ENCODE results near the gene DOCK6. TPM values are rescaled to one million over a fixed set of nuclear protein-coding genes. Genes with fewer than 3 reads are reported as not detected.
"Not testable (repeated sequence)": the region's sequence is repeated elsewhere in the genome, so short reads cannot be mapped to it uniquely, and the experiment has no call there.

Gene DOCK6
- total RNA-seq, 1 experiment from 2014 or later: 19.4 TPM

GRCh38 chr19:11180346-11180745, 82.0 kb downstream of the DOCK6 start:
- Histone ChIP-seq H3K4me3 (ENCODE audit: low read depth in 2 of 2, low read length in 2 of 2) (no peak overlapping the region), H3K27me3 (ENCODE audit: control insufficient read depth, insufficient read depth, low read length) (no peaks in the 10 kb centered on the region), H3K27ac (ENCODE audit: low read length) (no peak overlapping the region), H3K9me3 (ENCODE audit: control insufficient read depth, insufficient read depth, low read depth, low read length) (no peaks in the 10 kb centered on the region), H3K36me3 (ENCODE audit: control insufficient read depth, insufficient read depth, low read length) (peaks cover 2% of the 10 kb centered on the region; the same call in 1 of the 2 replicates), H3K4me1 (ENCODE audit: control insufficient read depth, insufficient read depth, low read length) (no peaks in the 10 kb centered on the region; the same call in 1 of the 2 replicates)
- ATAC-seq (no peak), DNase-seq (ENCODE audit: low read depth, low spot score) (no peak)
- BruUV-seq (replicated peaks): no TSS peak
- TF ChIP-seq POLR2AphosphoS5 (IDR thresholded peaks at IDR 0.05; ENCODE audit: low read depth, low read length) (no peak), CTCF (IDR thresholded peaks at IDR 0.05) (no peak), TCF7L2 (IDR thresholded peaks at IDR 0.05; ENCODE audit: low read depth, low read length) (no peak), SIN3A (IDR thresholded peaks at IDR 0.05; ENCODE audit: borderline replicate concordance, insufficient read depth, low read depth, low read length) (no peak), REST (IDR thresholded peaks at IDR 0.05; ENCODE audit: insufficient read depth in 1 of 2, low read depth in 2 of 2, low read length in 1 of 2) (no peak)
- ChIA-PET CTCF (no interaction called here), POLR2A (no interaction called here)
- intact Hi-C loops (cut with micrococcal nuclease; ENCODE audit: unreplicated experiment) (no loop called here), in situ Hi-C loops (cut with HindIII; ENCODE audit: low pct_unique_long_range_greater_than_20kb, low sequenced_read_pairs) (no loop called here)

GRCh38 chr19:11179716-11180297, 82.5 kb downstream of the DOCK6 start:
- BruUV-seq (replicated peaks): no TSS peak
- Histone ChIP-seq H3K9me3 (ENCODE audit: control insufficient read depth, insufficient read depth, low read depth, low read length) (no peaks in the 10 kb centered on the region), H3K36me3 (ENCODE audit: control insufficient read depth, insufficient read depth, low read length) (peaks cover 2% of the 10 kb centered on the region; the same call in 1 of the 2 replicates), H3K4me3 (ENCODE audit: low read depth in 2 of 2, low read length in 2 of 2) (no peak overlapping the region), H3K27me3 (ENCODE audit: control insufficient read depth, insufficient read depth, low read length) (no peaks in the 10 kb centered on the region), H3K4me1 (ENCODE audit: control insufficient read depth, insufficient read depth, low read length) (no peaks in the 10 kb centered on the region; the same call in 1 of the 2 replicates), H3K27ac (ENCODE audit: low read length) (no peak overlapping the region)
- DNase-seq (ENCODE audit: low read depth, low spot score) (no peak), ATAC-seq (no peak)
- ChIA-PET POLR2A (no interaction called here), CTCF (no interaction called here)
- in situ Hi-C loops (cut with HindIII; ENCODE audit: low pct_unique_long_range_greater_than_20kb, low sequenced_read_pairs) (no loop called here), intact Hi-C loops (cut with micrococcal nuclease; ENCODE audit: unreplicated experiment) (no loop called here)
- TF ChIP-seq POLR2AphosphoS5 (IDR thresholded peaks at IDR 0.05; ENCODE audit: low read depth, low read length) (no peak), TCF7L2 (IDR thresholded peaks at IDR 0.05; ENCODE audit: low read depth, low read length) (no peak), REST (IDR thresholded peaks at IDR 0.05; ENCODE audit: insufficient read depth in 1 of 2, low read depth in 2 of 2, low read length in 1 of 2) (no peak), CTCF (IDR thresholded peaks at IDR 0.05) (no peak), SIN3A (IDR thresholded peaks at IDR 0.05; ENCODE audit: borderline replicate concordance, insufficient read depth, low read depth, low read length) (no peak)

- ATAC-seq; H3K4me3 ChIP-seq (ENCODE audit: low read depth in 2 of 2, low read length in 2 of 2); intact Hi-C loops (cut with micrococcal nuclease; ENCODE audit: unreplicated experiment); H3K27me3 ChIP-seq (ENCODE audit: control insufficient read depth, insufficient read depth, low read length); CTCF ChIA-PET; H3K9me3 ChIP-seq (ENCODE audit: control insufficient read depth, insufficient read depth, low read depth, low read length); H3K4me1 ChIP-seq (ENCODE audit: control insufficient read depth, insufficient read depth, low read length); POLR2A ChIA-PET; in situ Hi-C loops (cut with HindIII; ENCODE audit: low pct_unique_long_range_greater_than_20kb, low sequenced_read_pairs); H3K36me3 ChIP-seq (ENCODE audit: control insufficient read depth, insufficient read depth, low read length); H3K27ac ChIP-seq (ENCODE audit: low read length); BruUV-seq (replicated peaks); DNase-seq (ENCODE audit: low read depth, low spot score): not testable (repeated sequence)
These were observed 83.2 kb downstream of the DOCK6 start for GRCh38 chr19:11179145-11179465.
